ENCODE measurements around the gene DPYSL3. TPM values are rescaled to one million over a fixed set of nuclear protein-coding genes. Genes with fewer than 3 reads are reported as not detected.

Gene DPYSL3
- total RNA-seq, 1 donor from 2014 or later = 56.0 TPM

GRCh38 chr5:147515269-147515668 is 5.4 kb upstream of the DPYSL3 start:
- no peak overlapping the region for H3K27ac Mint-ChIP-seq
- no peak overlapping the region for H3K4me3 Mint-ChIP-seq (ENCODE audit: low read depth)
- no peaks in the 10 kb centered on the region for H3K9me3 Mint-ChIP-seq (ENCODE audit: low read depth)
- DNase-seq (ENCODE audit: low spot score, unreplicated experiment) = no peak
- no peak for TF ChIP-seq CTCF (IDR thresholded peaks at IDR 0.05; ENCODE audit: unreplicated experiment)
- no peaks in the 10 kb centered on the region for H3K36me3 Mint-ChIP-seq (ENCODE audit: insufficient read depth)
- peaks cover 2% of the 10 kb centered on the region for H3K4me1 Mint-ChIP-seq (ENCODE audit: low read depth)
- H3K27me3 Mint-ChIP-seq = peaks cover 42% of the 10 kb centered on the region

GRCh38 chr5:147512659-147513379 is 3.0 kb upstream of the DPYSL3 start:
- peaks cover 12% of the 10 kb centered on the region for H3K4me1 Mint-ChIP-seq (ENCODE audit: low read depth)
- H3K27me3 Mint-ChIP-seq = peaks cover 64% of the 10 kb centered on the region
- no peaks in the 10 kb centered on the region for H3K9me3 Mint-ChIP-seq (ENCODE audit: low read depth)

GRCh38 chr5:147510885-147511284 is 1.0 kb upstream of the DPYSL3 start:
- H3K4me1 Mint-ChIP-seq (ENCODE audit: low read depth) = peaks cover 12% of the 10 kb centered on the region
- DNase-seq (ENCODE audit: low spot score, unreplicated experiment) = no peak
- no peak for TF ChIP-seq CTCF (IDR thresholded peaks at IDR 0.05; ENCODE audit: unreplicated experiment)
- H3K36me3 Mint-ChIP-seq (ENCODE audit: insufficient read depth) = no peaks in the 10 kb centered on the region
- H3K27ac Mint-ChIP-seq = no peak overlapping the region
- no peak overlapping the region for H3K4me3 Mint-ChIP-seq (ENCODE audit: low read depth)
- no peaks in the 10 kb centered on the region for H3K9me3 Mint-ChIP-seq (ENCODE audit: low read depth)
- H3K27me3 Mint-ChIP-seq = peaks cover 70% of the 10 kb centered on the region

More at GRCh38 chr5:147512659-147513379, 3.0 kb upstream of the DPYSL3 start:
- no peak for TF ChIP-seq CTCF (IDR thresholded peaks at IDR 0.05; ENCODE audit: unreplicated experiment)
- Mint-ChIP-seq H3K4me3 (ENCODE audit: low read depth) (no peak overlapping the region), H3K36me3 (ENCODE audit: insufficient read depth) (no peaks in the 10 kb centered on the region), H3K27ac (no peak overlapping the region)
- no peak for DNase-seq (ENCODE audit: low spot score, unreplicated experiment)

- peak overlapping the region; percentile 54 for H3K27ac Mint-ChIP-seq
- no peaks in the 10 kb centered on the region for H3K9me3 Mint-ChIP-seq (ENCODE audit: low read depth)
- DNase-seq (ENCODE audit: low spot score, unreplicated experiment) = peak; percentile 9
- H3K4me1 Mint-ChIP-seq (ENCODE audit: low read depth) = peaks cover 12% of the 10 kb centered on the region
- H3K36me3 Mint-ChIP-seq (ENCODE audit: insufficient read depth) = no peaks in the 10 kb centered on the region
- peak overlapping the region; percentile 75 for H3K4me3 Mint-ChIP-seq (ENCODE audit: low read depth)
- no peak for TF ChIP-seq CTCF (IDR thresholded peaks at IDR 0.05; ENCODE audit: unreplicated experiment)
- peaks cover 66% of the 10 kb centered on the region for H3K27me3 Mint-ChIP-seq
Observed at GRCh38 chr5:147509041-147509709, 693 bp downstream of the DPYSL3 start.

GRCh38 chr5:147508711-147509040 is 1.2 kb downstream of the DPYSL3 start:
- peaks cover 12% of the 10 kb centered on the region for H3K4me1 Mint-ChIP-seq (ENCODE audit: low read depth)
- TF ChIP-seq CTCF (IDR thresholded peaks at IDR 0.05; ENCODE audit: unreplicated experiment) = no peak
- H3K4me3 Mint-ChIP-seq (ENCODE audit: low read depth) = peak overlapping the region; percentile 68
- peak overlapping the region; percentile 54 for H3K27ac Mint-ChIP-seq
- no peaks in the 10 kb centered on the region for H3K9me3 Mint-ChIP-seq (ENCODE audit: low read depth)
- peaks cover 63% of the 10 kb centered on the region for H3K27me3 Mint-ChIP-seq
- H3K36me3 Mint-ChIP-seq (ENCODE audit: insufficient read depth) = no peaks in the 10 kb centered on the region
- no peak for DNase-seq (ENCODE audit: low spot score, unreplicated experiment)
